Activated naive CD8-positive, alpha-beta T cell treated with anti-CD3 and anti-CD28 coated beads for 36 hours (primary cell): ENCODE measurements around the gene B4GALNT2. TPM values are rescaled to one million over a fixed set of nuclear protein-coding genes. Genes with fewer than 3 reads are reported as not detected.

Experiments
- DNase-seq: peaks from one replicate; pipeline ENCODE4 v3.0.0; 2021
- H3K27ac Mint-ChIP-seq: one replicate; pipeline ENCODE4 v1.8.0; 2022; ENCODE audit warnings: mild to moderate bottlenecking, moderate library complexity, mixed read lengths
- H3K27me3 Mint-ChIP-seq: one replicate; pipeline ENCODE4 v1.8.0; 2022; ENCODE audit warnings: mild to moderate bottlenecking, mixed read lengths
- H3K36me3 Mint-ChIP-seq: one replicate; pipeline ENCODE4 v1.8.0; 2021; ENCODE audit warnings: mild to moderate bottlenecking, mixed read lengths
- H3K4me1 Mint-ChIP-seq: one replicate; pipeline ENCODE4 v1.8.0; 2021; ENCODE audit warnings: mixed read lengths
- H3K4me3 Mint-ChIP-seq: one replicate; pipeline ENCODE4 v1.8.0; 2022; ENCODE audit warnings: mild to moderate bottlenecking, moderate library complexity, mixed read lengths
- H3K9me3 Mint-ChIP-seq: one replicate; pipeline ENCODE4 v1.8.0; 2022; ENCODE audit warnings: mixed read lengths
- total RNA-seq, 2 experiments: library from RNA; stranded (reverse); gene quantifications; one replicate each; pipeline ENCODE4 v1.2.3, GENCODE V29; 2021

B4GALNT2 gene
- total RNA-seq, 2 experiments from 2014 or later: not detected

DNA sequence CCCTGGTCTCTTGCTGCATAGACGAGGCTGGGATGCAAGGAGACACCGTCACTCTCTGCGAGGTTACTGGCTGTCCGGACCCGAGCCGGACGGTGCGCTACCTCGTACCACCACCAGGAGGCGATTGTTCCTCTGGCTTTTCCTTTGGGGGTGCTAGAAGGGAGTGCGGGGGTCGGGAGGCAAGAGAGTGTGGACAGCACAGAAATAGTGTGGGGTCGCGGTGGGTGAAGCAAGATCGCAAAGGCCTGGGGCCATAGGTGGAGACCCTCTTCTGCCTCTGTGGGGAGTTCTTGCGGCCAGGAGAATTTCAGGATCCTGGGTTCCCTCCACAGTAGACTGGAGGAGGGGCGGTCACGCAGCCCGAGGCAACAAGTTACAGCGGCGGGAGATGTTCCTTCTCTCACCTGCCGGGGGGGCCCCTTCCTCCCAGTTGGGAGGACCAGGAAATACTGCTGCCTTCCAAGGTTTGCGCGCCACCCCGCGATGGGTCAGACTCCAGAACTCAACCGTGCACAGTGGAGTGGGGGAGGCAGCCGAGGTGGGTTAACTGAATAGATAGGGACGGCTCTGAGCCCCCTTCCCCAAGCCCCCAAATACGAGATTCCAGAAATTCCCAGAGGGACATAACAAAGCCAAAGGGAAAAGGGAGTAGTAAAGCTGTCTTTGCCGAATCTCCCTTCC is 91.1 kb downstream of the B4GALNT2 start:
- peak overlapping the region; percentile 49 for H3K4me3 Mint-ChIP-seq
- peak overlapping the region; percentile 6 for H3K27ac Mint-ChIP-seq
- H3K9me3 Mint-ChIP-seq: no peaks in the 10 kb centered on the region
- peaks cover 26% of the 10 kb centered on the region for H3K36me3 Mint-ChIP-seq
- H3K4me1 Mint-ChIP-seq: peaks cover 34% of the 10 kb centered on the region
- H3K27me3 Mint-ChIP-seq: peaks cover 20% of the 10 kb centered on the region
- peak; percentile 73 for DNase-seq

DNA sequence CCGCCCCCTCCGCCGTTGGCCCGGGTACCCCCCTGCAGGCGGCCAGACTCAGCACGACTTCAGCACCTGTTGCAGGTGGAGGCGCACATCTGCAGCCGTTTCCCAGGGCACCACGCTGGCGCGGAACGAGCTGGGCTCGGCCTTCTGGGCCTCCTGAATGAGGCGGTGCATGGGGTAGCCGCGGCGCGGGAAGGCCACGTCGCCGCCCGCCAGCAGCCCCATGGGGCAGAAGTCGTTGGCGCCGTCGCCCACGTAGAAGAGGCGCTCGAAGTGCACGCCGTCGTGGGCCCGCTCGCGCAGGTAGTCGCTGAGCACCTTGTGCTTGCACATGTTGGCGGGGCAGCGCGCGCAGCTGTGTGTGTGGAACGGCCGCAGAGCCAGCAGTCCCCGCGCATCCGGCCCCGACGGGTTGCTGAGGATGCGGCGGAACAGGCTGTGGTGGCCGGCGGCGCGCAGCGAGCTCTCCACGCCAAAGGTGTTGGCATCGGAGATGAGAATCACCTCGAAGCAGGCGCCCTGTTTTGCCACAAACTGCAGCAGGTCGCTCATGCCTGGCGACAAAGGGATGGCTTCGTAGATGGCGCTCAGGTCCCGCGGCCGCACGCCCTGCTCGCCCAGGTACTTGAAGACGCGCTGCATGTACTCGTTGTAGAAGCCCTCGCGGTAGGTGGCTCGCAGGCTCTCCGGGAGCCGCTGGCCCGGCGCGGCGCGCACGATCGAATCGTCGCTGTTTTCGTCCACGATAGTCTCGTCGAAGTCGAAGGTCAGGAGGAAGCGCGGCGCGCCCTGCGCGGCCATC is 91.8 kb downstream of the B4GALNT2 start:
- no peaks in the 10 kb centered on the region for H3K9me3 Mint-ChIP-seq
- H3K27me3 Mint-ChIP-seq: peaks cover 21% of the 10 kb centered on the region
- peak; percentile 60 for DNase-seq
- peaks cover 28% of the 10 kb centered on the region for H3K4me1 Mint-ChIP-seq
- H3K27ac Mint-ChIP-seq: peak overlapping the region; percentile 74
- peaks cover 21% of the 10 kb centered on the region for H3K36me3 Mint-ChIP-seq
- peak overlapping the region; percentile 56 for H3K4me3 Mint-ChIP-seq

GRCh38 chr17:49224997-49225337 is 92.4 kb downstream of the B4GALNT2 start:
- no peak for DNase-seq
- Mint-ChIP-seq H3K9me3 (no peaks in the 10 kb centered on the region), H3K4me1 (peaks cover 28% of the 10 kb centered on the region), H3K36me3 (peaks cover 18% of the 10 kb centered on the region), H3K27me3 (peaks cover 26% of the 10 kb centered on the region), H3K27ac (peak overlapping the region; percentile 74), H3K4me3 (peak overlapping the region; percentile 56)

- Mint-ChIP-seq H3K4me3 (no peak overlapping the region), H3K36me3 (peaks cover 14% of the 10 kb centered on the region), H3K27ac (peak overlapping the region; percentile 67), H3K27me3 (peaks cover 26% of the 10 kb centered on the region), H3K4me1 (peaks cover 26% of the 10 kb centered on the region), H3K9me3 (no peaks in the 10 kb centered on the region)
- no peak for DNase-seq
These were observed 93.1 kb downstream of the B4GALNT2 start for GRCh38 chr17:49225554-49226236.

Other genes with a start within 250 kb of the B4GALNT2 start
- gene ATP5MC1, start 240.0 kb upstream of the B4GALNT2 start, total RNA-seq: 100 to 1,000 TPM; 153 to 159 TPM
- 10 to 100 TPM; 80.4 to 81.2 TPM for gene UBE2Z, start 224.4 kb upstream of the B4GALNT2 start, total RNA-seq
- gene SNF8, start 187.9 kb upstream of the B4GALNT2 start, total RNA-seq: 100 to 1,000 TPM; 127 to 134 TPM
- gene GIP, start 164.2 kb upstream of the B4GALNT2 start, total RNA-seq: not detected
- 1 to 10 TPM; 1.1 to 1.3 TPM for gene IGF2BP1, start 135.4 kb upstream of the B4GALNT2 start, total RNA-seq
- gene GNGT2, start 77.8 kb downstream of the B4GALNT2 start, total RNA-seq: 10 to 100 TPM; 25.5 to 28.4 TPM
- 10 to 100 TPM; 54.9 to 55.5 TPM for gene ABI3, start 77.9 kb downstream of the B4GALNT2 start, total RNA-seq
- not detected for gene PHOSPHO1, start 98.0 kb downstream of the B4GALNT2 start, total RNA-seq
- gene ZNF652, start 229.5 kb downstream of the B4GALNT2 start, total RNA-seq: 1 to 10 TPM; 5.3 to 5.5 TPM